K562 (cell line): ENCODE results near the gene AREL1. TPM values are rescaled to one million over a fixed set of nuclear protein-coding genes. Genes with fewer than 3 reads are reported as not detected.

Experiments
- CHD4 ChIP-seq: fragments of 200-600 bp; sonication (generic); IDR thresholded peaks from 3 replicates; pipeline ENCODE4 v1.6.1; 2012; ENCODE audit warnings: low read depth, mild to moderate bottlenecking, mixed read lengths, low read length, inconsistent platforms; ENCODE audit not compliant: insufficient read depth, insufficient replicate concordance, poor library complexity, severe bottlenecking
- FOXK1 ChIP-seq: sonication (generic); formaldehyde crosslinking; IDR thresholded peaks from 2 replicates; pipeline ENCODE4 v1.8.0; 2022; ENCODE audit warnings: missing genetic modification reagents, mild to moderate bottlenecking, borderline replicate concordance
- HMG20A ChIP-seq: fragments of 450-650 bp; formaldehyde crosslinking; conservative IDR thresholded peaks from 2 replicates; pipeline ENCODE4 v1.4.0; 2020; ENCODE audit warnings: mild to moderate bottlenecking, mixed read lengths
- NR1H2 ChIP-seq: sonication (generic); formaldehyde crosslinking; IDR thresholded peaks from 2 replicates; pipeline ENCODE4 v1.4.0; 2020; ENCODE audit warnings: mild to moderate bottlenecking, missing genetic modification reagents
- POLR2AphosphoS5 ChIP-seq: IDR thresholded peaks from 2 replicates; pipeline ENCODE4 v1.6.1; 2011; ENCODE audit warnings: mild to moderate bottlenecking, low read depth, low read length, moderate library complexity; ENCODE audit not compliant: control insufficient read depth, insufficient read depth
- PPARD ChIP-seq: fragments of 250-450 bp; sonication (Bioruptor Pico); IDR thresholded peaks from 2 replicates; pipeline ENCODE4 v1.8.0; 2022; ENCODE audit warnings: inconsistent platforms, mild to moderate bottlenecking, moderate library complexity
- TARDBP ChIP-seq: fragments of 450-650 bp; IDR thresholded peaks from 2 replicates; pipeline ENCODE4 v1.6.1; 2016
- TSHZ1 ChIP-seq: fragments of 250-450 bp; sonication (Bioruptor Pico); IDR thresholded peaks from 2 replicates; pipeline ENCODE4 v1.4.0; 2020; ENCODE audit warnings: mild to moderate bottlenecking, moderate library complexity
- ZNF12 ChIP-seq: sonication (generic); formaldehyde crosslinking; IDR thresholded peaks from 2 replicates; pipeline ENCODE4 v1.4.0; 2020; ENCODE audit warnings: mild to moderate bottlenecking, missing genetic modification reagents
- ZNF143 ChIP-seq: sonication (generic); formaldehyde crosslinking; IDR thresholded peaks from 2 replicates; pipeline ENCODE4 v1.9.0; 2022; ENCODE audit warnings: mild to moderate bottlenecking, missing genetic modification reagents
- ZNF311 ChIP-seq: fragments of 250-450 bp; sonication (Bioruptor Pico); IDR thresholded peaks from 2 replicates; pipeline ENCODE4 v1.4.0; 2020; ENCODE audit warnings: mild to moderate bottlenecking, moderate library complexity
- ZNF592 ChIP-seq: fragments of 450-650 bp; IDR thresholded peaks from 2 replicates; pipeline ENCODE4 v1.6.1; 2017; ENCODE audit warnings: antibody characterized with exemption, mild to moderate bottlenecking
- ZNF766 ChIP-seq: fragments of 200-800 bp; sonication (Bioruptor generic); conservative IDR thresholded peaks from 2 replicates; pipeline ENCODE4 v1.6.1; 2016; ENCODE audit warnings: missing genetic modification characterization, missing compliant biosample characterization
- ZNF778 ChIP-seq: fragments of 450-650 bp; formaldehyde crosslinking; IDR thresholded peaks from 2 replicates; pipeline ENCODE4 v1.4.0; 2020; ENCODE audit warnings: mild to moderate bottlenecking, moderate library complexity
- ZSCAN29 ChIP-seq: fragments of 450-650 bp; IDR thresholded peaks from 2 replicates; pipeline ENCODE4 v1.6.1; 2017
- ZZZ3 ChIP-seq: fragments of 450-650 bp; IDR thresholded peaks from 2 replicates; pipeline ENCODE4 v1.6.1; 2016; ENCODE audit warnings: antibody characterized with exemption, mild to moderate bottlenecking, moderate library complexity
- polyA plus RNA-seq, 8 experiments: library from polyadenylated mRNA; depleted of rRNA in 4 of 8; stranded (reverse) in 5 of 8; unstranded in 3 of 8; fragments of >200 nt; fragmentation: Nextera tagmentation in 2 of 8; fragmentation: Illumina TruSeq in 1 of 8; extraction: Ambion mirVana in 2 of 8; extraction: Trizol in 1 of 8; gene quantifications; 2 replicates each; pipeline versions ENCODE4 v1.2.1 to v1.2.3, GENCODE V29; 2011 to 2014; ENCODE audit warnings: inconsistent platforms in 1 of 8, missing spikeins in 1 of 8
- total RNA-seq, 7 experiments: library from RNA; depleted of rRNA in 6 of 7; stranded (reverse); fragments of >200 nt in 6 of 7; fragmentation: Illumina TruSeq in 2 of 7; extraction: Trizol in 2 of 7; gene quantifications; 2 replicates each; pipeline versions ENCODE4 v1.2.1 to v1.2.3, GENCODE V29; 2011 to 2021; ENCODE audit warnings: low replicate concordance in 1 of 7
- TF ChIP-seq, protein P1 (sequence below): sonication (generic); formaldehyde crosslinking; IDR thresholded peaks from 2 replicates; pipeline ENCODE4 v1.8.0; 2022; ENCODE audit warnings: missing genetic modification reagents, mild to moderate bottlenecking, borderline replicate concordance
- TF ChIP-seq, protein P2 (sequence below): fragments of 250-450 bp; sonication (Bioruptor Pico); IDR thresholded peaks from 2 replicates; pipeline ENCODE4 v1.8.0; 2021; ENCODE audit warnings: moderate library complexity, mild to moderate bottlenecking, inconsistent platforms

The AREL1 gene
- total and polyA plus RNA-seq, 9 of the 15 experiments (the other 6 are each of a cell fraction or from before 2014, with no cell fraction given), result 6.0 to 24.8 (median 16.6) TPM

- TF ChIP-seq ZNF778 (no peak), FOXK1 (CRISPR knock-in tag) (no peak), ZNF311 (CRISPR knock-in tag) (no peak), TARDBP (no peak), HMG20A (CRISPR knock-in tag) (no peak), ZNF766 (CRISPR knock-in tag) (peak; percentile 54; the same call in 1 of the 2 replicates), NR1H2 (no peak), TSHZ1 (CRISPR knock-in tag) (no peak), ZSCAN29 (no peak), PPARD (no peak), ZNF143 (CRISPR knock-in tag) (no peak), ZZZ3 (no peak), CHD4 (no peak), ZNF592 (no peak), POLR2AphosphoS5 (peak; percentile 56; the same call in 1 of the 2 replicates), ZNF12 (no peak)
- TF ChIP-seq, protein P1, sequence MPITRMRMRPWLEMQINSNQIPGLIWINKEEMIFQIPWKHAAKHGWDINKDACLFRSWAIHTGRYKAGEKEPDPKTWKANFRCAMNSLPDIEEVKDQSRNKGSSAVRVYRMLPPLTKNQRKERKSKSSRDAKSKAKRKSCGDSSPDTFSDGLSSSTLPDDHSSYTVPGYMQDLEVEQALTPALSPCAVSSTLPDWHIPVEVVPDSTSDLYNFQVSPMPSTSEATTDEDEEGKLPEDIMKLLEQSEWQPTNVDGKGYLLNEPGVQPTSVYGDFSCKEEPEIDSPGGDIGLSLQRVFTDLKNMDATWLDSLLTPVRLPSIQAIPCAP (CRISPR knock-in tag), result no peak
- TF ChIP-seq, protein P2, sequence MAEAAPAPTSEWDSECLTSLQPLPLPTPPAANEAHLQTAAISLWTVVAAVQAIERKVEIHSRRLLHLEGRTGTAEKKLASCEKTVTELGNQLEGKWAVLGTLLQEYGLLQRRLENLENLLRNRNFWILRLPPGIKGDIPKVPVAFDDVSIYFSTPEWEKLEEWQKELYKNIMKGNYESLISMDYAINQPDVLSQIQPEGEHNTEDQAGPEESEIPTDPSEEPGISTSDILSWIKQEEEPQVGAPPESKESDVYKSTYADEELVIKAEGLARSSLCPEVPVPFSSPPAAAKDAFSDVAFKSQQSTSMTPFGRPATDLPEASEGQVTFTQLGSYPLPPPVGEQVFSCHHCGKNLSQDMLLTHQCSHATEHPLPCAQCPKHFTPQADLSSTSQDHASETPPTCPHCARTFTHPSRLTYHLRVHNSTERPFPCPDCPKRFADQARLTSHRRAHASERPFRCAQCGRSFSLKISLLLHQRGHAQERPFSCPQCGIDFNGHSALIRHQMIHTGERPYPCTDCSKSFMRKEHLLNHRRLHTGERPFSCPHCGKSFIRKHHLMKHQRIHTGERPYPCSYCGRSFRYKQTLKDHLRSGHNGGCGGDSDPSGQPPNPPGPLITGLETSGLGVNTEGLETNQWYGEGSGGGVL, result no peak
These were observed 2.4 kb downstream of the AREL1 start (continued) for GRCh38 chr14:74710480-74710879.
